Vagina (tissue), 2 donors: ENCODE results near the gene TUBB4A. TPM values are rescaled to one million over a fixed set of nuclear protein-coding genes. Genes with fewer than 3 reads are reported as not detected.

Experiments used
- DNase-seq, 2 donors: peaks; one replicate each; pipeline ENCODE4 v3.0.0-alpha.2; 2017; ENCODE audit errors: extremely low spot score in 2 of 2
- H3K27ac ChIP-seq: fragments of 200-600 bp; sonication (generic); one replicate; pipeline ENCODE4 v1.5.1; 2019
- H3K27me3 ChIP-seq: fragments of 200-600 bp; sonication (generic); one replicate; pipeline ENCODE4 v1.5.1; 2019
- H3K36me3 ChIP-seq, 2 donors: fragments of 200-600 bp; sonication (generic); one replicate each; pipeline ENCODE4 v1.5.1; 2017 to 2019
- H3K4me1 ChIP-seq: fragments of 200-600 bp; sonication (generic); one replicate; pipeline ENCODE4 v1.5.1; 2019
- H3K4me3 ChIP-seq, 2 donors: fragments of 200-600 bp; sonication (generic); 1 replicate in 1 of 2; 2 replicates in 1 of 2; pipeline ENCODE4 v1.5.1; 2016 to 2019
- H3K9me3 ChIP-seq: fragments of 200-600 bp; sonication (generic); one replicate; pipeline ENCODE4 v1.5.1; 2019
- POLR2A ChIP-seq, 2 donors: fragments of 450-650 bp; IDR thresholded peaks; one replicate each; pipeline ENCODE4 v1.6.1; 2017; ENCODE audit warnings: antibody characterized with exemption in 2 of 2, mild to moderate bottlenecking in 2 of 2, moderate library complexity in 2 of 2
- POLR2AphosphoS5 ChIP-seq, 2 donors: sonication (generic); formaldehyde crosslinking; IDR thresholded peaks; one replicate each; pipeline ENCODE4 v1.9.0; 2017; ENCODE audit warnings: antibody characterized with exemption in 2 of 2, mild to moderate bottlenecking in 2 of 2, low read depth in 1 of 2; ENCODE audit not compliant: insufficient read depth in 1 of 2
- intact Hi-C: fragments of 100-400 bp; cut with DNase I; formaldehyde crosslinking; loops from one replicate; pipeline ENCODE4 v1.15.1; 2023
- total RNA-seq: library from RNA; depleted of rRNA; stranded (reverse); fragments of >200 nt; gene quantifications from one replicate; pipeline ENCODE4 v1.2.3, GENCODE V29; 2016
- TF ChIP-seq, protein P1 (sequence below), 3 experiments: fragments of 450-650 bp in 2 of 3; fragments of 200-600 bp in 1 of 3; sonication (generic) in 1 of 3; IDR thresholded peaks; one replicate each; pipeline ENCODE4 v1.5.1; 2017 to 2019; ENCODE audit warnings: antibody characterized with exemption in 3 of 3, mild to moderate bottlenecking in 2 of 3, moderate library complexity in 2 of 3

Gene TUBB4A
- total RNA-seq, 1 donor from 2014 or later, result 5.6 TPM

DNA sequence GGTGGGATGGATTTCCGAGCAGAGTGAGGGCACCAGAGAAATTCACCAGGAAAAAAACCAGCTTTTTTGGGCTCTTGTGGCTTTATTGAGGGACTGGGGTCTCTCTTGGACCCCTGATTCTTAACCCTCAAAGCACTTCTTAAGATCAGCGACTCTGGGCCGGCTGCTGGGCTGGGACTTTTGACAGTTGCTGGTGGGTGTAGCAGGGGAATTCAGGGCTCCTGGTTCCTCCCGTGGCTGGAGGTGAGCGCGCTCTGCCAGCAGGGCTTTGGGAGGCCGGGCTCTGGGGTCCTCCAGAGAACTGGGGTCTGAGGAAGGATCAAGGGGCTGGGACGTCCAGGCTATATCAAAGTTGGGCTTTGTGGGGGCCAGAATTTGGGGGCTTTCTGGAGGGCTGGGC is 34.7 kb downstream of the TUBB4A start:
- H3K4me3 ChIP-seq, result no peak overlapping the region
- H3K27ac ChIP-seq, result no peak overlapping the region
- H3K4me1 ChIP-seq, result no peaks in the 10 kb centered on the region
- TF ChIP-seq POLR2A (IDR thresholded peaks at IDR 0.05), result no peak
- TF ChIP-seq POLR2AphosphoS5 (IDR thresholded peaks at IDR 0.05; ENCODE audit: insufficient read depth in 1 of 2, low read depth in 1 of 2), result no peak
- TF ChIP-seq, protein P1, sequence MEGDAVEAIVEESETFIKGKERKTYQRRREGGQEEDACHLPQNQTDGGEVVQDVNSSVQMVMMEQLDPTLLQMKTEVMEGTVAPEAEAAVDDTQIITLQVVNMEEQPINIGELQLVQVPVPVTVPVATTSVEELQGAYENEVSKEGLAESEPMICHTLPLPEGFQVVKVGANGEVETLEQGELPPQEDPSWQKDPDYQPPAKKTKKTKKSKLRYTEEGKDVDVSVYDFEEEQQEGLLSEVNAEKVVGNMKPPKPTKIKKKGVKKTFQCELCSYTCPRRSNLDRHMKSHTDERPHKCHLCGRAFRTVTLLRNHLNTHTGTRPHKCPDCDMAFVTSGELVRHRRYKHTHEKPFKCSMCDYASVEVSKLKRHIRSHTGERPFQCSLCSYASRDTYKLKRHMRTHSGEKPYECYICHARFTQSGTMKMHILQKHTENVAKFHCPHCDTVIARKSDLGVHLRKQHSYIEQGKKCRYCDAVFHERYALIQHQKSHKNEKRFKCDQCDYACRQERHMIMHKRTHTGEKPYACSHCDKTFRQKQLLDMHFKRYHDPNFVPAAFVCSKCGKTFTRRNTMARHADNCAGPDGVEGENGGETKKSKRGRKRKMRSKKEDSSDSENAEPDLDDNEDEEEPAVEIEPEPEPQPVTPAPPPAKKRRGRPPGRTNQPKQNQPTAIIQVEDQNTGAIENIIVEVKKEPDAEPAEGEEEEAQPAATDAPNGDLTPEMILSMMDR (IDR thresholded peaks at IDR 0.05), result no peak
- no peak for DNase-seq
- H3K9me3 ChIP-seq, result no peaks in the 10 kb centered on the region
- intact Hi-C loops, result no loop called here
- no peaks in the 10 kb centered on the region for H3K27me3 ChIP-seq
- no peaks in the 10 kb centered on the region for H3K36me3 ChIP-seq

DNA sequence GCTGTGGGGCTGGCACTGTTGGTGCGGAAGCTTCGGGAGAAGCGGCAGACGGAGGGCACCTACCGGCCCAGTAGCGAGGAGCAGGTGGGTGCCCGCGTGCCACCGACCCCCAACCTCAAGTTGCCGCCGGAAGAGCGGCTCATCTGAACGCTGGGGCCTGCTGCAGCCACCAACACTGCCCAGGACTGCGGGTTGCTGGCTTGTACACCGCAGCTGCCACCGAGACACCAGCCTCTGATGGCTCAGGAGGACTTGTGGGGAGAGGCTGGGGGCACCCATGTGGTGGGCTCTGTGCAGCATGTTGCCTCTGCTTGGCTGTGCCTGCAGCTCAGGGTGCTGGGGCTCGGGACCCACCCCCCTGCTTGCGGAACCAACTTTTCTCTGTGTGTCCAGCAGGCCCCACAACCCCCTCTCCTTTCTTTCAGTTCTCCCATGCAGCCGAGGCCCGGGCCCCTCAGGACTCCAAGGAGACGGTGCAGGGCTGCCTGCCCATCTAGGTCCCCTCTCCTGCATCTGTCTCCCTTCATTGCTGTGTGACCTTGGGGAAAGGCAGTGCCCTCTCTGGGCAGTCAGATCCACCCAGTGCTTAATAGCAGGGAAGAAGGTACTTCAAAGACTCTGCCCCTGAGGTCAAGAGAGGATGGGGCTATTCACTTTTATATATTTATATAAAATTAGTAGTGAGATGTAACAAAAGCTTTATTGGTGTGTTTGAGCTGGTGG is 35.4 kb downstream of the TUBB4A start:
- no peak overlapping the region for H3K4me3 ChIP-seq

DNA sequence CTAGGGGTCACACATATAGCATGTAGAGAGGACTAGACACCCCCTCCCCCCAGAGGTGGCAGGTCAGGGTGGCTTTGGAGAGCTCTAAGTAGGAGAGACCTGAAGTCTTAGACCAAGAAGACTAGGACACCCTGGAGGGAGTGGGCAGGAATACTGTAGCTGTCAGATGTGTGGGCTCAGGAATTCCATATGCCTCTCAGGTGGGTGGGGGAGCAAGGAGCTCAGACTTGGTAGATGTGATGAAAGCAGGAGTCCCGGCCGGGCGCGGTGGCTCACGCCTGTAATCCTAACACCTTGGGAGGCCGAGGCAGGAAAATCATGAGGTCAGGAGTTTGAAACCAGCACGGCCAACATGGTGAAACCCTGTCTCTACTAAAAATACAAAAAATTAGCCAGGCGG is 36.4 kb downstream of the TUBB4A start:
- peaks cover 2% of the 10 kb centered on the region for H3K4me1 ChIP-seq
- TF ChIP-seq, protein P1 (IDR thresholded peaks at IDR 0.05), result no peak
- TF ChIP-seq POLR2A (IDR thresholded peaks at IDR 0.05), result no peak
- TF ChIP-seq POLR2AphosphoS5 (IDR thresholded peaks at IDR 0.05; ENCODE audit: insufficient read depth in 1 of 2, low read depth in 1 of 2), result no peak
- no peaks in the 10 kb centered on the region for H3K36me3 ChIP-seq
- DNase-seq, result no peak
- intact Hi-C loops, result no loop called here
- no peaks in the 10 kb centered on the region for H3K27me3 ChIP-seq
- no peaks in the 10 kb centered on the region for H3K9me3 ChIP-seq
- H3K27ac ChIP-seq, result no peak overlapping the region
- H3K4me3 ChIP-seq, result no peak overlapping the region

More for the DNA sequence above, 35.4 kb downstream of the TUBB4A start:
- intact Hi-C loops, result no loop called here
- Histone ChIP-seq H3K9me3 (no peaks in the 10 kb centered on the region), H3K4me1 (no peaks in the 10 kb centered on the region), H3K27ac (no peak overlapping the region), H3K36me3 (no peaks in the 10 kb centered on the region), H3K27me3 (no peaks in the 10 kb centered on the region)
- DNase-seq, result no peak
- TF ChIP-seq POLR2AphosphoS5 (IDR thresholded peaks at IDR 0.05; ENCODE audit: insufficient read depth in 1 of 2, low read depth in 1 of 2) (no peak), POLR2A (IDR thresholded peaks at IDR 0.05) (no peak)
- TF ChIP-seq, protein P1 (IDR thresholded peaks at IDR 0.05), result no peak

DNA sequence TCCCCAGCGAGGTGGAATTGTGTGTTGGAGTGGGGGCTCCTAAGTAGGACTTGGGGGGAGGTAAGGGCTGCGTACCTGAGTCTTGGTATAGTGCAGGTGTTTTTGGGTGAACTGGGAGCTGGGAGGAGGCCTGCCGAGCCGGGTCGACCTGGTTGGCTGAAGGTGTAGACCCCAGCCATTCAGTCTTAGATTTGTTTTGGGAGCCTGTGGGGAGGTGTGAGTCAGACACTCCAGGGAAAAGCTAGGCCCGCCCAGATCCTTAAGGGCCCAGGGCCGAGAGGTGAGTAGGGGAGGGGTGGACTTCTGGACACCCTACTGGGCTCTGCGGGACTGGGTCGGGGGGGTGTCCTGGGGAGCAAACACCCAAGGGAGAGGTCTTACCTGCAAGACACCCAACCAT is 37.1 kb downstream of the TUBB4A start:
- no peaks in the 10 kb centered on the region for H3K27me3 ChIP-seq
- H3K9me3 ChIP-seq, result no peaks in the 10 kb centered on the region
- no peaks in the 10 kb centered on the region for H3K36me3 ChIP-seq
- H3K4me1 ChIP-seq, result peaks cover 4% of the 10 kb centered on the region
- no peak for DNase-seq
- H3K27ac ChIP-seq, result no peak overlapping the region
- peak overlapping the region in 1 of 2 donors; percentile 44 for H3K4me3 ChIP-seq
- intact Hi-C loops, result no loop called here
- TF ChIP-seq, protein P1 (IDR thresholded peaks at IDR 0.05), result no peak
- no peak for TF ChIP-seq POLR2AphosphoS5 (IDR thresholded peaks at IDR 0.05; ENCODE audit: insufficient read depth in 1 of 2, low read depth in 1 of 2)
- TF ChIP-seq POLR2A (IDR thresholded peaks at IDR 0.05), result no peak
